Kidney (tissue), 14 donors: ENCODE data around the gene FARS2. TPM values are rescaled to one million over a fixed set of nuclear protein-coding genes. Genes with fewer than 3 reads are reported as not detected.

Experiments
- DNase-seq, 5 donors: peaks; one replicate each; pipeline ENCODE4 v3.0.0-alpha.2; 2013 to 2020
- FAIRE-seq: peaks from 2 replicates; lab custom pipeline; 2012; peaks lifted over from hg19 to GRCh38; lab: Jason Lieb, UNC
- H3K27ac ChIP-seq, 2 donors: one replicate each; pipeline ENCODE4 v1.7.0; 2013; ENCODE audit warnings: low read depth in 2 of 2, low read length in 2 of 2, inconsistent platforms in 1 of 2
- H3K27me3 ChIP-seq: one replicate; pipeline ENCODE4 v1.7.1; 2013; ENCODE audit warnings: low read length, inconsistent platforms; ENCODE audit not compliant: control insufficient read depth, insufficient read depth
- H3K36me3 ChIP-seq, 3 donors: one replicate each; pipeline versions ENCODE4 v1.7.0 to v1.7.1; 2013; ENCODE audit warnings: low read length in 3 of 3, control low read depth in 1 of 3, inconsistent platforms in 1 of 3; ENCODE audit not compliant: insufficient read depth in 3 of 3, control insufficient read depth in 2 of 3
- H3K4me1 ChIP-seq, 3 donors: one replicate each; pipeline versions ENCODE4 v1.7.0 to v1.7.1; 2013; ENCODE audit warnings: low read length in 3 of 3, inconsistent platforms in 1 of 3, low read depth in 1 of 3; ENCODE audit not compliant: control insufficient read depth in 2 of 3, insufficient read depth in 2 of 3
- H3K4me3 ChIP-seq, 3 donors: one replicate each; pipeline versions ENCODE4 v1.7.0 to v1.8.1; 2013; ENCODE audit warnings: low read length in 3 of 3, control low read depth in 1 of 3, inconsistent platforms in 1 of 3
- H3K9ac ChIP-seq, 3 donors: one replicate each; pipeline versions ENCODE4 v1.7.0 to v1.7.1; 2013; ENCODE audit warnings: low read length in 3 of 3, control low read depth in 1 of 3, inconsistent platforms in 1 of 3
- H3K9me3 ChIP-seq, 3 donors: one replicate each; pipeline versions ENCODE4 v1.7.0 to v1.7.1; 2013; ENCODE audit warnings: low read length in 3 of 3, control low read depth in 1 of 3, inconsistent platforms in 1 of 3; ENCODE audit not compliant: control insufficient read depth in 2 of 3, insufficient read depth in 1 of 3
- CTCF ChIP-seq: IDR thresholded peaks from 3 replicates; pipeline ENCODE4 v1.5.1; 2012; ENCODE audit warnings: mild to moderate bottlenecking, moderate library complexity, borderline replicate concordance; ENCODE audit not compliant: insufficient read depth; ENCODE audit errors: extremely low read depth
- intact Hi-C: fragments of 100-400 bp; cut with DNase I; formaldehyde crosslinking; loops from one replicate; pipeline ENCODE4 v1.11.1; 2022
- polyA plus RNA-seq: library from polyadenylated mRNA; stranded (reverse); fragments of 350-450 nt; fragmentation: Illumina TruSeq; extraction: RNeasy Lipid Tissue Mini Kit (QIAGEN cat#74804); gene quantifications from one replicate; pipeline ENCODE4 v1.2.3, GENCODE V29; 2014; ENCODE audit warnings: low read depth, low replicate concordance; ENCODE audit not compliant: insufficient read depth
- total RNA-seq: library from RNA; stranded (reverse); fragmentation: NEBNext Ultra II Directional; extraction: Animal tissue kit (Norgen Biotek cat#: 25700); gene quantifications from one replicate; pipeline ENCODE4 v1.2.1, GENCODE V29; 2021
- donor health status: control.
- donor health status: control.
- donor health status: control.
- donor health status: control.
- donor health status: control.
- donor health status: DM: yes; HTN: yes; CAD: no.
- donor health status: Normal renal cell carcinoma (clear cell type).

Gene FARS2
- total and polyA plus RNA-seq, 2 donors from 2014 or later: 22.1 to 24.8 TPM

DNA sequence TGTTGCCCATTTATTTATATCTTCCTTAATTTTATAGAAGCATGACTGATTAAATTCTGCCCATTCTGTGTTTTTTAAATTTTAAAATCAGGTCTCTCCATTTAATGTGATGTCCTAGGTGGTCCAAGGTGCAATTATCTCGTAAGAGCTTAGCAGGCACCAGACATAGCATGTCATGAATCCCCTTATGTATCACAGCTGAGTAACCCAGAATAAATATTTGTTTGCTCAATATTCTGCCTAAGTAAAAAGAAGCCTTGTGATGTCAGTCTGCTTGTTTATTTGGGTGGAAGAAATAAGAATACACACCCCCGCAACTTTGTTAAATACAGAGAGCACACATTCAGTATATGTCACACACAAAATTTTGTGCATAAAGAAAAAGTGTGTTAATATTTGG lies 211.3 kb downstream of the FARS2 start:
- Histone ChIP-seq H3K4me1 (no peaks in the 10 kb centered on the region), H3K9ac (no peak overlapping the region), H3K4me3 (no peak overlapping the region), H3K36me3 (no peaks in the 10 kb centered on the region), H3K27ac (no peak overlapping the region), H3K9me3 (no peaks in the 10 kb centered on the region), H3K27me3 (no peaks in the 10 kb centered on the region)
- FAIRE-seq: no peak
- intact Hi-C loops: no loop called here
- no peak for TF ChIP-seq CTCF
- no peak for DNase-seq

GRCh38 chr6:5475779-5476178 lies 214.5 kb downstream of the FARS2 start:
- H3K4me3 ChIP-seq: no peak overlapping the region
- no peak overlapping the region for H3K9ac ChIP-seq
- no peaks in the 10 kb centered on the region for H3K4me1 ChIP-seq
- no peaks in the 10 kb centered on the region for H3K36me3 ChIP-seq
- DNase-seq (no peak), FAIRE-seq (no peak)
- no peak overlapping the region for H3K27ac ChIP-seq
- no peaks in the 10 kb centered on the region for H3K9me3 ChIP-seq
- no peak for TF ChIP-seq CTCF
- intact Hi-C loops: no loop called here
- H3K27me3 ChIP-seq: no peaks in the 10 kb centered on the region

DNA sequence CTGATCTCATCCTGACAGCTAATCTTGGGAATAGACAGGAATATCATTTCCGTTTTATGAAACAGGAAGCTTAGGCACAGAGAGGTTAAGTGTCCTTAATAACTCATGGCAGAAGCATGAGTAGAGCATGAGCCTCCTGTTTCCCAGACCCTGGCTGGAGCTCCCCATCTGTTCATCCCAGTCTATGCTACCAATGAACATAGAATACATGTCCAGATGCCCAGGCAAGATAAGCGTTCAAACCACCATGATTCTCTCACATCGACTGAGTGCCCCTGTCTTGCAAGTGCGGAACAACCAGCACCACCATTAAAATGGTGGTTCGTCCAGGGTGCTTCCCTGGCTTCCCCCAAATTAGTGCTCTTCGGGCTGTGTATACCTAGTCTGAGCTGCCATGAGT lies 217.1 kb downstream of the FARS2 start:
- no peaks in the 10 kb centered on the region for H3K4me1 ChIP-seq
- H3K9ac ChIP-seq: no peak overlapping the region
- no peaks in the 10 kb centered on the region for H3K27me3 ChIP-seq
- no peak overlapping the region for H3K27ac ChIP-seq
- DNase-seq (no peak), FAIRE-seq (no peak)
- no peak for TF ChIP-seq CTCF
- intact Hi-C loops: no loop called here
- H3K9me3 ChIP-seq: no peaks in the 10 kb centered on the region
- no peak overlapping the region for H3K4me3 ChIP-seq
- no peaks in the 10 kb centered on the region for H3K36me3 ChIP-seq

- H3K36me3 ChIP-seq: no peaks in the 10 kb centered on the region
- no peak overlapping the region for H3K4me3 ChIP-seq
- FAIRE-seq (no peak), DNase-seq (peak in 1 of 5 donors; percentile 21)
- H3K9me3 ChIP-seq: no peaks in the 10 kb centered on the region
- no peaks in the 10 kb centered on the region for H3K27me3 ChIP-seq
- intact Hi-C loops: no loop called here
- no peak overlapping the region for H3K27ac ChIP-seq
- H3K9ac ChIP-seq: no peak overlapping the region
- no peaks in the 10 kb centered on the region for H3K4me1 ChIP-seq
- TF ChIP-seq CTCF: no peak
Observed at GRCh38 chr6:5481033-5481432, 219.7 kb downstream of the FARS2 start.
